H1 (cell line): ENCODE measurements around the gene BPI.

Experiments used
- EZH2 ChIP-seq: fragments of 200-600 bp; sonication (generic); IDR thresholded peaks from 2 replicates; pipeline ENCODE4 v1.7.1; 2012; ENCODE audit warnings: low read depth, mild to moderate bottlenecking, moderate library complexity, low read length, inconsistent platforms; ENCODE audit not compliant: severe bottlenecking
- SP1 ChIP-seq: IDR thresholded peaks from 2 replicates; pipeline ENCODE4 v1.6.1; 2011; ENCODE audit warnings: low read depth, low read length

GRCh38 chr20:38311491-38311890 lies 7.5 kb downstream of the BPI start:
- TF ChIP-seq SP1 (no peak), EZH2 (no peak)
